HG03469 (cell line): ENCODE measurements around the gene ORAI2.
A peak's percentile ranks its signal among the peaks of the same experiment; 100 is the strongest.
"Not testable (repeated sequence)": the region's sequence is repeated elsewhere in the genome, so short reads cannot be mapped to it uniquely, and the experiment has no call there.

Experiments
- ATAC-seq: cut with Tn5 transposase; IDR thresholded peaks from one replicate; pipeline ENCODE4 v1.9.1; 2021; ENCODE audit warnings: mild to moderate bottlenecking, moderate library complexity, moderate number of reproducible peaks; ENCODE audit not compliant: unreplicated experiment

Gene ORAI2

DNA sequence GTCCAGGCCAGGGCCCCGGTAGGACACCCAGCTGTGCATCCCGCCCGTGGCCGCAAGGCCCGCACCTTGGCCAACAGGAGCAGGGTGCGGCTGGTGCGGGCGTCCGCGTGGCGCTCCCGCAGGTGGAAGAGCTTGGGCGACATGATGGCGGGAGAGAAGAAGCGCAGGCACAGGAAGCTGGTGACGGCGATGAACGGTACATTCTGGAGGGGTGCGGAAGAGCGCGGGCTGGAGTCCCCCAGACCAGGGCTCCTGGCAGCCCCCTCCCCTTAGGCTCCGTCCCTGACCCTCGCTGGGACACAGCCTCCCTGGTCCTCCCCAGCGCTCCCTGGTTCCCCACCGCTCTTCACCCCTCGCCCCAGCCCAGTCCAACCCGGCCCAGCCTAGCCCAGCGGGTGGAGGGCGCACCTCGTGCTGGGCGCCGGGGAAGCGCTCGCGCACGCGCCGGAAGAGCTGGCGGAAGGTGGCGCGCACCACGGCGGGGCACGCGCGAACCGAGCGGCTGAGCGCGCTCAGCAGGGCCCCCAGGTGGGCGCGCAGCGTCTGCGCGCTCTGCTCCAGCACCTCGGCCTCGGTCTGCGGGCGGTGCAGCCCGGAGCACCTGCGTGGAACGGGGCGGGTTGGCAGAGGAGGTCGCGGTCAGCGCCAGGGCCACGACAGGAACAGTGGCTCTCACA is 61.2 kb downstream of the ORAI2 start:
- ATAC-seq: peak; percentile 69

DNA sequence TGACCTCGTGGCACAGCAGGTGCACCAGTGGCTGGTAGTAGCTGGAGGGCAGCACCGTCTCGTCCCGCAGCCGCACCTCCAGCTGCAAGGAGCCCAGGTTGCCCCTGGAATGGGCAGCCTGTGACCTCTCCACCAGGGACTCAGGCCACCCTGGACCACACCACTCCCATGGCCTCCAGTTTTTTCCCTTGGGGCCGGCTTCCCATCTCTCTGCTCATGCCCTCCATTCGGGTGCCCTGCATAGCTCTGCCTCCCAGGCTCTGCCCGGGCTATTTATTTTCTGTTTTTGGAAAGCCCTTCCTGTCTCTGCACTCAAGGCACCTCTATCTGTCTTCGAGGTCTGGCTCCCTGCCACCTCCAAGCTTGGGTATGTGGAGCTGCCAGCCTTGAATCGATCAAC is 63.5 kb downstream of the ORAI2 start:
- not testable (repeated sequence) for ATAC-seq

DNA sequence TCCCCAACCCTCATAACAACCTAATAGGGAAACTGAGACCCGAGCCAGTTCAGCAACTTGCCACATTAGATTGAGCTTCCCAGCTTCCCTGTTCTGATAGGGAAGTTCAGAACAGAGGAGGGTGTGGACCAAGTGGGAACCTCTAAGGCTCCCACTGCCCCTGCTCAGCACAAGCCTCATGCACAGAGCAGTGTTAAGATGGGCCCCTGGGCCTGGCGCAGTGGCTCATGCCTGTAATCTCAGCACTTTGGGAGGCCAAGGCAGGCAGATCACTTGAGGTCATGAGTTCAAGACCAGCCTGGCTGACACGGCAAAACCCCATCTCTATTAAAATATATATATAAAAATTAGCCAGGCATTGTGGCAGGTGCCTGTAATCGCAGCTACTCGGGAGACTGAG is 63.9 kb downstream of the ORAI2 start:
- not testable (repeated sequence) for ATAC-seq

DNA sequence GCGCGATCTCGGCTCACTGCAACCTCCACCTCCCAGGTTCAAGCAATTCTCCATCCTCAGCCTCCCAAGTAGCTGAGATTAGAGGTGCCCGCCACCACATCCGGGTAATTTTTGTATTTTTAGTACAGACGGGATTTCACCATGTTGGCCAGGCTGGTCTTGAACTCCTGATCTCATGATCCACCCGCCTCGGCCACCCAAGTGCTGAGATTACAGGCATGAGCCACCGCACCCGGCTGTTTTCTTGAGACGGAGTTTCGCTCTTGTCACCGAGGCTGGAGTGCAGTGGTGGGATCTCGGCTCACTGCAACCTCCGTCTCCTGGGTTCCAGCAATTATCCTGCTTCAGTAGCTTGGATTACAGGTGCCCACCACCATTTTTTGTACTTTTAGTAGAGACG is 64.9 kb downstream of the ORAI2 start:
- not testable (repeated sequence) for ATAC-seq

DNA sequence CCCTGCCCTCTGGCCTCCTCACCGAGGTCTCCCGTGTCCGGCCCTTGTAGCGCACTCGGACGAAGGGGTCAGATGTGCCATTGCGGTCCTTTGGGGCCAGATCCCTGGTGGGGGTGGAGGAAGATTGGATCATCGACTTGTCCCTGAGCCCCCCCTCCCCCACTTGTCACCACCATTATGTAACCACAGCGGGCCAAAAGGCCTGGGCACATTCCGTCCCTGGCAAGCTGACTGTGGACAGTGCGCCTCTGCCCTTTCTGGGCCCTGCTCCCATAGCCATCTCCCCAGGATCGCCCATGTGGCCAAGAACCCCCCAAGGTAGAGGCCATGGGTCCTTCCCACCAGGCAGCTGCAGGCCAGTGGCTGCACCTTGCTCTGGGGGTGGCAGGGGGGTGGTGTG is 69.8 kb downstream of the ORAI2 start:
- ATAC-seq: not testable (repeated sequence)

DNA sequence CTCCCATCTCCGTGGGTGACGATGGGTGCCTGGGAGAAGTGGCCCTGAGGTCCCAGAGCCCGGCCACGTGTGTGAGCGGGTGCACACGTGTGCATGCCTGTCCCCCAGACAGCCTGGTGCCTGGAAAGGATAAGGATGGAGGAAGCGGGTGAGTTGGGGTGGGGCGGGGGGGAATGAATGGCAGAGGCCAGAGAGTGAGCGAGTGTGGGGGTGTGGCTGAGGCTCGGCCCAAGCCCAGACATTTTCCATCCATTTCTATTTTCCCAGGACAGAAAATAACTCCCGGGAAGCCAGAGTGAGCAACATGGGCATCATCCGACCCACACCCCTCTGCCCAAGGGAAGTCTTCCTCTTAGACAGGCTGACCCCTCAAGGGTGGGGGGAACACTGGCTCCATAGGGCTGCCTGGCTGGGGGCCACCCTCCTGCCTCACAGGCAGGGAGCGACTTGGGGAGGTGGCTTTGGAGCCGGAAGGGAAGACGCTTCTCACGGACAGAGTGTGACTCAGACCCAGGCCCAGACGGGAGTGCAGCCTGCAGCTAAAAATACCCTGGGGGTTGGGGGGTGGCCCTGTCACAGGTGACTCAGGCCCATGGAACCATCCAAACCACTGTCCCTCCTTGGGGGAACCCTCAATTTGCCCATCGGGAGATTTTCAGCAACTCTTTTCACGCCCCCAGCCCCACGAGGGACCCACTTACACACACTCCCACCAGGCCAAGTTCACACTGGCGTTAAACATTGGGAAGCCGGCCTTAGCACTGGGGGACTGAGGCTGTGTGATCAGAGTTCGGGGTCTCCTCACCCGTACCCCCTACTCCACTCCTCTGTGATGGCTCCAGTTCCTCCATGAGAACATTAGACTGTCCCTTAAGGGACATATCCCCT is 72.2 kb downstream of the ORAI2 start:
- ATAC-seq: not testable (repeated sequence)
